WTC11 (cell line): ENCODE results near the gene ASB2.

Source experiments
- CBFB ChIP-seq: sonication (generic); formaldehyde crosslinking; IDR thresholded peaks from 2 replicates; pipeline ENCODE4 v1.8.1; 2022; ENCODE audit warnings: mild to moderate bottlenecking, low read depth, missing genetic modification reagents
- NR1H2 ChIP-seq: sonication (generic); formaldehyde crosslinking; IDR thresholded peaks from 2 replicates; pipeline ENCODE4 v1.9.0; 2021; ENCODE audit warnings: mild to moderate bottlenecking, moderate library complexity, missing genetic modification reagents
- SMAD4 ChIP-seq: sonication (generic); formaldehyde crosslinking; IDR thresholded peaks from 2 replicates; pipeline ENCODE4 v1.8.0; 2022; ENCODE audit warnings: mild to moderate bottlenecking, missing genetic modification reagents
- SP1 ChIP-seq: sonication (generic); formaldehyde crosslinking; conservative IDR thresholded peaks from 2 replicates; pipeline ENCODE4 v1.8.1; 2022; ENCODE audit warnings: missing genetic modification reagents
- TF ChIP-seq, protein P1 (sequence below): sonication (generic); formaldehyde crosslinking; IDR thresholded peaks from 2 replicates; pipeline ENCODE4 v1.8.1; 2023; ENCODE audit warnings: mild to moderate bottlenecking, missing genetic modification reagents, moderate library complexity
- TF ChIP-seq, protein P2 (sequence below): fragments of 200-600 bp; IDR thresholded peaks from 2 replicates; pipeline ENCODE4 v1.8.0; 2022; ENCODE audit warnings: antibody characterized with exemption

DNA sequence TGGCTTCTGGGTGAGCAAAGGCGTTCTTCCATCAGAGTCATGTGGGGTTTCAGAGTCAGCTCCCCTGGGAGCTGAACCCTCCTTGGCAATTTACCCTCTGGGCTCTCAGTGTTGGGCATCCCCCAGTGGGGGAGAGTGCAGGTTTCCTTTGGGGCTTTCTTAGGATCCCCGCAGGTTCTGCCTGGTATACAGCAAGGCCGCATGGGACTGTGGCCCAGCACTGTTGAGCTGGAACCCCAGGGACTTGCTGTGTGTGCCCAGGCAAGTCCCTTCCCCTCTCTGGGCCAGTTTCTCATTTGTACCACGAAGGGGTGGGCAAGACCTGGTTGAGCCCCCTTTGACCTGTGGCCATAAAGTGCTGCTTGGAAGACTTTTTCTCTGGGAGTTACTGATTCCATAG, 43.7 kb downstream of the ASB2 start:
- TF ChIP-seq, protein P1, sequence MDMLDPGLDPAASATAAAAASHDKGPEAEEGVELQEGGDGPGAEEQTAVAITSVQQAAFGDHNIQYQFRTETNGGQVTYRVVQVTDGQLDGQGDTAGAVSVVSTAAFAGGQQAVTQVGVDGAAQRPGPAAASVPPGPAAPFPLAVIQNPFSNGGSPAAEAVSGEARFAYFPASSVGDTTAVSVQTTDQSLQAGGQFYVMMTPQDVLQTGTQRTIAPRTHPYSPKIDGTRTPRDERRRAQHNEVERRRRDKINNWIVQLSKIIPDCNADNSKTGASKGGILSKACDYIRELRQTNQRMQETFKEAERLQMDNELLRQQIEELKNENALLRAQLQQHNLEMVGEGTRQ (CRISPR knock-in tag) = no peak
- TF ChIP-seq SP1 (CRISPR knock-in tag) (no peak), SMAD4 (CRISPR knock-in tag) (no peak), CBFB (CRISPR knock-in tag) (no peak), NR1H2 (CRISPR knock-in tag) (no peak)
- TF ChIP-seq, protein P2, sequence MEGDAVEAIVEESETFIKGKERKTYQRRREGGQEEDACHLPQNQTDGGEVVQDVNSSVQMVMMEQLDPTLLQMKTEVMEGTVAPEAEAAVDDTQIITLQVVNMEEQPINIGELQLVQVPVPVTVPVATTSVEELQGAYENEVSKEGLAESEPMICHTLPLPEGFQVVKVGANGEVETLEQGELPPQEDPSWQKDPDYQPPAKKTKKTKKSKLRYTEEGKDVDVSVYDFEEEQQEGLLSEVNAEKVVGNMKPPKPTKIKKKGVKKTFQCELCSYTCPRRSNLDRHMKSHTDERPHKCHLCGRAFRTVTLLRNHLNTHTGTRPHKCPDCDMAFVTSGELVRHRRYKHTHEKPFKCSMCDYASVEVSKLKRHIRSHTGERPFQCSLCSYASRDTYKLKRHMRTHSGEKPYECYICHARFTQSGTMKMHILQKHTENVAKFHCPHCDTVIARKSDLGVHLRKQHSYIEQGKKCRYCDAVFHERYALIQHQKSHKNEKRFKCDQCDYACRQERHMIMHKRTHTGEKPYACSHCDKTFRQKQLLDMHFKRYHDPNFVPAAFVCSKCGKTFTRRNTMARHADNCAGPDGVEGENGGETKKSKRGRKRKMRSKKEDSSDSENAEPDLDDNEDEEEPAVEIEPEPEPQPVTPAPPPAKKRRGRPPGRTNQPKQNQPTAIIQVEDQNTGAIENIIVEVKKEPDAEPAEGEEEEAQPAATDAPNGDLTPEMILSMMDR = no peak
